Lung (tissue), 12 donors: ENCODE results near the gene PRMT7. TPM values are rescaled to one million over a fixed set of nuclear protein-coding genes. Genes with fewer than 3 reads are reported as not detected.

Experiments used
- ATAC-seq: fragments of 200-7000 bp; cut with Tn5 transposase; one replicate; pipeline ENCODE4 v1.9.1; 2020; ENCODE audit warnings: moderate number of reproducible peaks; ENCODE audit not compliant: insufficient read depth, low FRiP score
- DNase-seq, 3 donors: peaks; one replicate each; pipeline ENCODE4 v3.0.0-alpha.2; 2013 to 2017
- H3K27ac ChIP-seq, 2 donors: one replicate each; pipeline ENCODE4 v1.5.1; 2013; ENCODE audit warnings: mild to moderate bottlenecking in 2 of 2, moderate library complexity in 2 of 2, control low read depth in 1 of 2, inconsistent platforms in 1 of 2, low read depth in 1 of 2, low read length in 1 of 2
- H3K27me3 ChIP-seq, 3 donors: one replicate each; pipeline ENCODE4 v1.5.1; 2013; ENCODE audit warnings: low read length in 2 of 3; ENCODE audit not compliant: control insufficient read depth in 3 of 3, insufficient read depth in 3 of 3
- H3K36me3 ChIP-seq, 4 donors: one replicate each; pipeline ENCODE4 v1.5.1; 2013; ENCODE audit warnings: low read length in 4 of 4, mild to moderate bottlenecking in 1 of 4, moderate library complexity in 1 of 4; ENCODE audit not compliant: control insufficient read depth in 4 of 4, insufficient read depth in 4 of 4
- H3K4me1 ChIP-seq, 5 donors: one replicate each; pipeline ENCODE4 v1.5.1; 2013; ENCODE audit warnings: low read length in 5 of 5, mild to moderate bottlenecking in 2 of 5, moderate library complexity in 1 of 5; ENCODE audit not compliant: control insufficient read depth in 5 of 5, insufficient read depth in 5 of 5
- H3K4me3 ChIP-seq: one replicate; pipeline ENCODE4 v1.5.1; 2013; ENCODE audit warnings: mild to moderate bottlenecking, control low read depth, moderate library complexity
- H3K9ac ChIP-seq, 2 donors: one replicate each; pipeline ENCODE4 v1.5.1; 2013; ENCODE audit warnings: low read length in 2 of 2, control low read depth in 1 of 2; ENCODE audit not compliant: insufficient read depth in 1 of 2
- H3K9me3 ChIP-seq, 4 donors: one replicate each; pipeline ENCODE4 v1.5.1; 2013; ENCODE audit warnings: low read length in 3 of 4, mild to moderate bottlenecking in 1 of 4, moderate library complexity in 1 of 4; ENCODE audit not compliant: control insufficient read depth in 4 of 4, insufficient read depth in 3 of 4
- CTCF ChIP-seq: IDR thresholded peaks from 2 replicates; pipeline ENCODE4 v1.5.1; 2012; ENCODE audit warnings: mild to moderate bottlenecking; ENCODE audit errors: control extremely low read depth, extremely low read depth
- WGBS, 2 donors: extraction: QIAGEN DNeasy Blood & Tissue Kit; methylation state at CpG; one replicate each; pipeline ENCODE4 v1.1.7; 2013; 5-methylcytosine and 5-hydroxymethylcytosine counted together
- polyA plus RNA-seq, 2 donors: library from polyadenylated mRNA; stranded (reverse); fragments of 200-250 nt; gene quantifications; one replicate each; pipeline ENCODE4 v1.2.1, GENCODE V29; 2013
- total RNA-seq, 2 donors: library from RNA; depleted of rRNA in 1 of 2; stranded (reverse); fragments of >200 nt in 1 of 2; gene quantifications; one replicate each; pipeline ENCODE4 v1.2.1, GENCODE V29; 2014 to 2021
- donor health status: control.
- donor health status: control.
- donor health status: Bipolar disorder and iron deficiency.
- donor health status: healthy.
- donor health status: DM: yes; HTN: yes; CAD: no.

Gene PRMT7
- total and polyA plus RNA-seq, 4 donors, result 20.3 to 55.5 (median 38.4) TPM

GRCh38 chr16:68377667-68378393 lies 67.0 kb downstream of the PRMT7 start:
- 70 to 84% methylated on average over 11 of the region's 11 CpGs for WGBS, 2 donors
- Histone ChIP-seq H3K9ac (no peak overlapping the region), H3K9me3 (no peaks in the 10 kb centered on the region), H3K4me3 (no peak overlapping the region), H3K27ac (no peak overlapping the region), H3K36me3 (no peaks in the 10 kb centered on the region), H3K4me1 (peaks cover 0 to 4% (median 0%) of the 10 kb centered on the region in 5 donors), H3K27me3 (no peaks in the 10 kb centered on the region)
- ATAC-seq, result no peak
- no peak for TF ChIP-seq CTCF
- DNase-seq, result peak in 2 of 3 donors; percentile 18 to 38

DNA sequence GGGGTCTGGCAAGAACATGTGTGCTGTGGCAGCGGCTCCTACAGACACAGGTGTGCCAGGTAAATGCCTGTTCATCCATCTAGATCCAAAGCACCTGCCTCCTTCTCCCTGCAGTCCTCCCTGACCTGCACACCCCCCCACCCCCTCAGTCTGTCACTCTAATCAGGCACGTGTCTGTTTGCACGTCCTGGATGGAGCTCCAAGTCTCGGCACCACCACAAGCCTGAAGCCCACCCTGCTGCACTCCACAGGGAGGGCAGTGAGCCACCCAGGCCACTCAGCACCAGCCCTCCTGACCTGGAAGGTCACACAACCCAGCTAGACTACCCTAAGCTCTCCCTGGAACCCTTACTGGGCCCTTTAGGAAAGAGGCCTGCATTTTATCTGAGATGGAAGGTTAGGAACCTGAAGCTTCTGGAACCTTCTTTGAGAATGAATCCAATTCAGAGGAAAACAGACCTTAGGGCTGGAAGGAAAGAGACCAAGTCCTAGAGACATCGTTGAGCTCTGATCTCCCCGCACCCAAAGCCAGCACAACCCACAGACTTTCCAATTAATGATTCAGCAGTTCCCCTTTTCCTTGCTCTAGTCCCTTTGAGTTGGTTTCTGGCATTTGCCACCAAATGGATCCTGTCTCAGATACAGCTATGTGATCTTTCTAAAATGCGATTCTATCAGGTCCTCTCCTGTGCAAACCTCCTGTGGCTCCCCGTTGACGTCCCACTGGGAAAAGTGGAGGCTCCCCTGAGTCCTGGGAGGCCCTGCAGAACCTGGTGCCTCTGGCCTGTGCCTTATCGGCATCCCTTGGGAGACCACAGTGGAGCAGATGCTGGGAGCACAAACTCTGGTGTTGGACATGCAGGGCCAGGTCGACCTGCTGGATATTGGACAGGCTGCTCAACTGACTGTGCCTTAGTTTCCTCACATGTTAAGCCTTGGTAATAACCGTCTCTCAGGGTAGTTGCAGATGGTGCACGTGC lies 67.9 kb downstream of the PRMT7 start:
- Histone ChIP-seq H3K4me3 (no peak overlapping the region), H3K36me3 (no peaks in the 10 kb centered on the region), H3K9me3 (no peaks in the 10 kb centered on the region), H3K4me1 (peaks cover 0 to 4% (median 0%) of the 10 kb centered on the region in 5 donors), H3K9ac (no peak overlapping the region), H3K27me3 (no peaks in the 10 kb centered on the region), H3K27ac (no peak overlapping the region)
- WGBS, 2 donors, result 81 to 83% methylated on average over 13 of the region's 13 CpGs
- TF ChIP-seq CTCF, result no peak
- DNase-seq, result no peak
- ATAC-seq, result no peak

- no peaks in the 10 kb centered on the region for H3K27me3 ChIP-seq
- 84 to 85% methylated on average over 18 of the region's 18 CpGs for WGBS, 2 donors
- no peaks in the 10 kb centered on the region for H3K9me3 ChIP-seq
- no peaks in the 10 kb centered on the region for H3K36me3 ChIP-seq
- H3K27ac ChIP-seq, result no peak overlapping the region
- H3K9ac ChIP-seq, result no peak overlapping the region
- TF ChIP-seq CTCF, result no peak
- ATAC-seq, result no peak
- H3K4me1 ChIP-seq, result peaks cover 0 to 4% (median 0%) of the 10 kb centered on the region in 5 donors
- H3K4me3 ChIP-seq, result no peak overlapping the region
- DNase-seq, result no peak
Measured at GRCh38 chr16:68379472-68380347, 68.9 kb downstream of the PRMT7 start.
